Loucy (cell line): ENCODE data around the gene KLK6.

Experiments used
- H2AFZ ChIP-seq: fragments of 200-600 bp; sonication (generic); 2 replicates; pipeline ENCODE4 v1.6.0; 2016; ENCODE audit warnings: antibody characterized with exemption, mild to moderate bottlenecking, low read length, moderate library complexity
- H3F3A ChIP-seq: fragments of 200-600 bp; 2 replicates; pipeline ENCODE4 v1.6.0; 2016; ENCODE audit warnings: antibody characterized with exemption, low read depth, mild to moderate bottlenecking
- H3K27me3 ChIP-seq: fragments of 200-600 bp; sonication (generic); 2 replicates; pipeline ENCODE4 v1.6.1; 2014; ENCODE audit warnings: low read length, mild to moderate bottlenecking; ENCODE audit not compliant: insufficient read depth, poor library complexity, severe bottlenecking
- H3K36me3 ChIP-seq: fragments of 200-600 bp; sonication (generic); 2 replicates; pipeline ENCODE4 v1.6.1; 2016; ENCODE audit warnings: low read length; ENCODE audit not compliant: insufficient read depth
- H3K4me1 ChIP-seq: fragments of 200-600 bp; sonication (generic); 2 replicates; pipeline ENCODE4 v1.5.1; 2014; ENCODE audit warnings: low read length, mild to moderate bottlenecking; ENCODE audit not compliant: insufficient read depth, poor library complexity, severe bottlenecking
- H3K4me2 ChIP-seq: fragments of 200-600 bp; sonication (generic); 2 replicates; pipeline ENCODE4 v1.6.0; 2014; ENCODE audit warnings: antibody characterized with exemption, low read length, low read depth, mild to moderate bottlenecking; ENCODE audit not compliant: poor library complexity, severe bottlenecking
- H3K4me3 ChIP-seq: fragments of 200-600 bp; sonication (generic); 2 replicates; pipeline ENCODE4 v1.5.1; 2014; ENCODE audit warnings: low read length, mild to moderate bottlenecking, mixed read lengths; ENCODE audit not compliant: poor library complexity, severe bottlenecking
- H3K79me2 ChIP-seq: fragments of 200-600 bp; sonication (generic); 2 replicates; pipeline ENCODE4 v1.6.1; 2014; ENCODE audit warnings: low read length; ENCODE audit not compliant: insufficient read depth
- H3K9ac ChIP-seq: fragments of 200-600 bp; sonication (generic); 2 replicates; pipeline ENCODE4 v1.6.0; 2014; ENCODE audit warnings: mild to moderate bottlenecking, low read depth, low read length, moderate library complexity; ENCODE audit not compliant: poor library complexity, severe bottlenecking
- H3K9me2 ChIP-seq: fragments of 200-600 bp; sonication (generic); replicated peaks from 2 replicates; pipeline ENCODE4 v1.6.1; 2016; ENCODE audit warnings: low read depth, low read length, mixed read lengths
- H3K9me3 ChIP-seq: fragments of 200-600 bp; sonication (generic); 2 replicates; pipeline ENCODE4 v1.6.1; 2014; ENCODE audit warnings: mild to moderate bottlenecking, antibody characterized with exemption, low read length, low read depth; ENCODE audit not compliant: insufficient read depth
- H4K20me1 ChIP-seq: fragments of 200-600 bp; sonication (generic); 2 replicates; pipeline ENCODE4 v1.6.0; 2014; ENCODE audit warnings: antibody characterized with exemption, low read length, mild to moderate bottlenecking; ENCODE audit not compliant: insufficient read depth, poor library complexity, severe bottlenecking
- EZH2phosphoT487 ChIP-seq: fragments of 200-600 bp; IDR thresholded peaks from 2 replicates; pipeline ENCODE4 v1.6.1; 2018; ENCODE audit warnings: antibody characterized with exemption, mild to moderate bottlenecking, moderate library complexity, borderline replicate concordance
- TF ChIP-seq, protein P1 (sequence below): fragments of 200-600 bp; sonication (generic); conservative IDR thresholded peaks from 2 replicates; pipeline ENCODE4 v1.5.1; 2014; ENCODE audit warnings: mild to moderate bottlenecking, antibody characterized with exemption, low read length

KLK6 gene

DNA sequence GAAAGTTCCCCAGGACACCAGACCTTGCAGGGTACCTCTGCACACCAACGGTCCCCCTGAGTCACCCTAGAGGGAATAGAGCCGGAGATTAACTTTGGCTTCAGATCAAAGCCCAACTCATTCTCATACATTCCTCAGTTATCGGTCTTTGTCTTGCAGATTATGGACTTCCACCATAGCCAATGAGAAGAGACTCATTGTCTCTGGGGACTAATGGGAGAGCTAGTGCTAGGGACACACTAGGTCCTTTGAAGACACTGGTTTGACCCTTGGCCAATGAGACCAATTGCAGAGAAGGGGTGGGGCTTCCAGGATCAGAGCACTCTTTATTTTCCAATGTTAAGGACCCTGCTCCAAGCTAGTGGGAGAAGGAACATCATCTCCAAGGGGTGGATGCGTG is 8.2 kb upstream of the KLK6 start:
- Histone ChIP-seq H3K9me3 (no peaks in the 10 kb centered on the region), H3K4me2 (no peak overlapping the region), H3K9me2 (no peaks in the 10 kb centered on the region), H3K79me2 (no peaks in the 10 kb centered on the region), H4K20me1 (no peaks in the 10 kb centered on the region), H3K27me3 (no peaks in the 10 kb centered on the region), H3K36me3 (no peaks in the 10 kb centered on the region), H3K4me3 (no peak overlapping the region), H3K9ac (no peak overlapping the region), H2AFZ (no peak overlapping the region), H3F3A (no peaks in the 10 kb centered on the region), H3K4me1 (no peaks in the 10 kb centered on the region)
- TF ChIP-seq, protein P1, sequence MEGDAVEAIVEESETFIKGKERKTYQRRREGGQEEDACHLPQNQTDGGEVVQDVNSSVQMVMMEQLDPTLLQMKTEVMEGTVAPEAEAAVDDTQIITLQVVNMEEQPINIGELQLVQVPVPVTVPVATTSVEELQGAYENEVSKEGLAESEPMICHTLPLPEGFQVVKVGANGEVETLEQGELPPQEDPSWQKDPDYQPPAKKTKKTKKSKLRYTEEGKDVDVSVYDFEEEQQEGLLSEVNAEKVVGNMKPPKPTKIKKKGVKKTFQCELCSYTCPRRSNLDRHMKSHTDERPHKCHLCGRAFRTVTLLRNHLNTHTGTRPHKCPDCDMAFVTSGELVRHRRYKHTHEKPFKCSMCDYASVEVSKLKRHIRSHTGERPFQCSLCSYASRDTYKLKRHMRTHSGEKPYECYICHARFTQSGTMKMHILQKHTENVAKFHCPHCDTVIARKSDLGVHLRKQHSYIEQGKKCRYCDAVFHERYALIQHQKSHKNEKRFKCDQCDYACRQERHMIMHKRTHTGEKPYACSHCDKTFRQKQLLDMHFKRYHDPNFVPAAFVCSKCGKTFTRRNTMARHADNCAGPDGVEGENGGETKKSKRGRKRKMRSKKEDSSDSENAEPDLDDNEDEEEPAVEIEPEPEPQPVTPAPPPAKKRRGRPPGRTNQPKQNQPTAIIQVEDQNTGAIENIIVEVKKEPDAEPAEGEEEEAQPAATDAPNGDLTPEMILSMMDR: no peak
- no peak for TF ChIP-seq EZH2phosphoT487

DNA sequence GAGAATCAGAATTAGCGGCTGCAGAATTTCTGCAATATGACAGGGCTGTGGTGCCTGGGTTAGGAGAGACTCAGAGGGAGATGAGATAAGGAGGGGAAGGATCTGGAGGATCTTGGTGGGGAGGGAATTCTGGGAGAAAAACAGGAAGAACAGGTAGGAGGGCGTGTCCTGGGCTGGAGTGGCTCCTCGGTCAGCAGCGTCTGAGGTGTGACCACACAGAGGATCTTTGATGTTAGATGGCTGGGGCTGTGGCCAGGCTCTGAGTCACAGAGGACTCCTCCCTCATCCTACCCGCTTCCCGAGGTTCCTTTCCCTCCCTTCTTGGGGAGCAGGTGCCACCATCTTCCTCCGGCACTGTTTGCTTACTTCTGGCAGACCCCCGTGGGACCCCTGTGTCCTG is 6.4 kb upstream of the KLK6 start:
- H3K4me3 ChIP-seq: no peak overlapping the region
- no peak overlapping the region for H3K4me2 ChIP-seq
- H3K79me2 ChIP-seq: no peaks in the 10 kb centered on the region
- H3K27me3 ChIP-seq: no peaks in the 10 kb centered on the region
- H4K20me1 ChIP-seq: no peaks in the 10 kb centered on the region
- H3F3A ChIP-seq: no peaks in the 10 kb centered on the region
- TF ChIP-seq EZH2phosphoT487: no peak
- TF ChIP-seq, protein P1: no peak
- H3K9me2 ChIP-seq: no peaks in the 10 kb centered on the region
- H3K4me1 ChIP-seq: no peaks in the 10 kb centered on the region
- H3K9me3 ChIP-seq: no peaks in the 10 kb centered on the region
- no peak overlapping the region for H3K9ac ChIP-seq
- H2AFZ ChIP-seq: no peak overlapping the region; the same call in 1 of the 2 replicates
- H3K36me3 ChIP-seq: no peaks in the 10 kb centered on the region

DNA sequence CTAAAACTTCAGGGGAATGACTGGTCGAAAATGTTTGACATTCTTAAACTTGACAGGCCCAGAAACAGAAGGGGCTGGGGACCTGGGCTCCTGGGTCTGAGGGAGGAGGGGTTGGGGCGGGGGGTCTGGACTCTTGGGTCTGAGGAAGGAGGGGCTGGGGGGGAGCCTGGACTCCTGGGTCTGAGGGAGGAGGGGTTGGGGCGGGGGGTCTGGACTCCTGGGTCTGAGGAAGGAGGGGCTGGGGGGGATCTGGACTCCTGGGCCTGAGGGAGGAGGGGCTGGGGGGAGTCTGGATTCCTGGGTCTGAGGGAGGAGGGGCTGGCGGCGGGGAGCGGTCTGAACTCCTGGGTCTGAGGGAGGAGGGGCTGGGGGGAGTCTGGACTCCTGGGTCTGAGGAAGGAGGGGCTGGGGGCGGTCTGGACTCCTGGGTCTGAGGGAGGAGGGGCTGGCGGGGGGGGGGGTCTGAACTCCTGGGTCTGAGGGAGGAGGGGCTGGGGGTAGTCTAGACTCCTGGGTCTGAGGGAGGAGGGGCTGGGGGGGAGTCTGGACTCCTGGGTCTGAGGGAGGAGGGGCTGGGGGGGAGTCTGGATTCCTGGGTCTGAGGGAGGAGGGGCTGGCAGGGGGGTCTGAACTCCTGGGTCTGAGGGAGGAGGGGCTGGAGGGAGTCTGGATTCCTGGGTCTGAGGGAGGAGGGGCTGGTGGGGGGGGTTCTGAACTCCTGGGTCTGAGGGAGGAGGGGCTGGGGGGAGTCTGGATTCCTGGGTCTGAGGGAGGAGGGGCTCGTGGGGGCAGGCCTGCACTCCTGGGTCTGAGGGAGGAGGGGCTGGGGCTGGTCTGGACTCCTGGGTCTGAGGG is 5.5 kb upstream of the KLK6 start:
- Histone ChIP-seq H3K9me3 (no peaks in the 10 kb centered on the region), H4K20me1 (no peaks in the 10 kb centered on the region), H3K79me2 (no peaks in the 10 kb centered on the region), H3K4me1 (no peaks in the 10 kb centered on the region), H3K36me3 (no peaks in the 10 kb centered on the region), H3K27me3 (no peaks in the 10 kb centered on the region), H2AFZ (no peak overlapping the region), H3K4me3 (no peak overlapping the region), H3K9me2 (no peaks in the 10 kb centered on the region), H3F3A (no peaks in the 10 kb centered on the region), H3K9ac (no peak overlapping the region), H3K4me2 (no peak overlapping the region)
- TF ChIP-seq EZH2phosphoT487: no peak
- TF ChIP-seq, protein P1: no peak
